B cell (primary cell): ENCODE data around the gene HDAC9. TPM values are rescaled to one million over a fixed set of nuclear protein-coding genes. Genes with fewer than 3 reads are reported as not detected.

Experiments used
- ATAC-seq: fragments of 200-7000 bp; cut with Tn5 transposase; one replicate; pipeline ENCODE4 v1.10.0; 2021; ENCODE audit warnings: low read depth, mild to moderate bottlenecking, moderate number of reproducible peaks, moderate library complexity
- CTCF ChIA-PET: fragments of 350-600 bp; sonication (Branson Sonifier 250); formaldehyde crosslinking; loops from one replicate; lab custom pipeline; 2021; ENCODE audit warnings: antibody characterized with exemption, inconsistent platforms; lab: Charles Lee
- POLR2A ChIA-PET: fragments of 350-600 bp; sonication (Branson Sonifier 250); formaldehyde crosslinking; loops from one replicate; lab custom pipeline; 2021; ENCODE audit warnings: antibody characterized with exemption; lab: Charles Lee
- DNase-seq: peaks from one replicate; pipeline ENCODE4 v3.0.0; 2013
- H2AFZ ChIP-seq: 2 replicates; pipeline ENCODE4 v1.6.1; 2012; ENCODE audit warnings: mild to moderate bottlenecking, low read depth, low read length; ENCODE audit not compliant: insufficient read depth, poor library complexity, severe bottlenecking
- H3K27ac ChIP-seq, 2 donors: 1 replicate in 1 of 2; 2 replicates in 1 of 2; pipeline ENCODE4 v1.5.1; 2012 to 2013; ENCODE audit warnings: low read length in 2 of 2, mild to moderate bottlenecking in 2 of 2, moderate library complexity in 1 of 2
- H3K27me3 ChIP-seq, 4 experiments: fragments of 200-600 bp in 1 of 4; sonication (generic) in 1 of 4; replicated peaks in 1 of 4; 1 replicate in 2 of 4; 2 replicates in 2 of 4; pipeline versions ENCODE4 v1.6.1 to v1.7.0; 2013 to 2016; ENCODE audit warnings: low read length in 3 of 4, mild to moderate bottlenecking in 2 of 4, mixed read lengths in 1 of 4, moderate library complexity in 1 of 4; ENCODE audit not compliant: insufficient read depth in 4 of 4, control insufficient read depth in 3 of 4; ENCODE audit errors: control extremely low read depth in 1 of 4
- H3K36me3 ChIP-seq, 2 experiments: replicated peaks in 1 of 2; 1 replicate in 1 of 2; 2 replicates in 1 of 2; pipeline versions ENCODE4 v1.6.1 to v1.7.1; 2013; ENCODE audit warnings: low read length in 1 of 2; ENCODE audit not compliant: insufficient read depth in 2 of 2, control insufficient read depth in 1 of 2; ENCODE audit errors: control extremely low read depth in 1 of 2, extremely low read depth in 1 of 2
- H3K4me1 ChIP-seq, 2 donors: fragments of 200-600 bp in 1 of 2; sonication (generic) in 1 of 2; 1 replicate in 1 of 2; 2 replicates in 1 of 2; pipeline versions ENCODE4 v1.5.1 to v1.6.1; 2013 to 2017; ENCODE audit warnings: low read length in 2 of 2; ENCODE audit not compliant: control insufficient read depth in 2 of 2, insufficient read depth in 2 of 2
- H3K4me2 ChIP-seq: replicated peaks from 2 replicates; pipeline ENCODE3; 2012; ENCODE audit warnings: mild to moderate bottlenecking, low read depth, low read length; ENCODE audit not compliant: poor library complexity, severe bottlenecking
- H3K4me3 ChIP-seq, 5 experiments: fragments of 200-600 bp in 1 of 5; sonication (generic) in 1 of 5; 1 replicate in 3 of 5; 2 replicates in 2 of 5; pipeline versions ENCODE4 v1.5.1 to v1.7.0; 2011 to 2016; ENCODE audit warnings: low read length in 4 of 5, mild to moderate bottlenecking in 4 of 5, low read depth in 2 of 5, control low read depth in 1 of 5, moderate library complexity in 1 of 5; ENCODE audit not compliant: insufficient read depth in 1 of 5; ENCODE audit errors: control extremely low read depth in 1 of 5, extremely low read depth in 1 of 5
- H3K79me2 ChIP-seq: fragments of 200-600 bp; sonication (generic); one replicate; pipeline ENCODE4 v1.6.0; 2016; ENCODE audit warnings: low read length; ENCODE audit not compliant: control insufficient read depth, insufficient read depth
- H3K9ac ChIP-seq: fragments of 200-600 bp; sonication (generic); 2 replicates; pipeline ENCODE4 v1.6.1; 2017; ENCODE audit warnings: mild to moderate bottlenecking, low read length, moderate library complexity
- H3K9me3 ChIP-seq, 3 donors: one replicate each; pipeline versions ENCODE4 v1.6.1 to v1.7.1; 2013; ENCODE audit warnings: low read length in 2 of 3; ENCODE audit not compliant: control insufficient read depth in 2 of 3, insufficient read depth in 1 of 3; ENCODE audit errors: control extremely low read depth in 1 of 3
- H4K20me1 ChIP-seq: 2 replicates; pipeline ENCODE4 v1.6.0; 2012; ENCODE audit warnings: mild to moderate bottlenecking, low read length; ENCODE audit not compliant: insufficient read depth, control insufficient read depth, poor library complexity, severe bottlenecking
- H3K27ac Mint-ChIP-seq: one replicate; pipeline ENCODE4 v1.8.0; 2021; ENCODE audit warnings: mixed read lengths
- H3K27me3 Mint-ChIP-seq: one replicate; pipeline ENCODE4 v1.8.0; 2021; ENCODE audit warnings: mixed read lengths
- H3K4me1 Mint-ChIP-seq: one replicate; pipeline ENCODE4 v1.8.0; 2021; ENCODE audit warnings: mixed read lengths
- H3K4me3 Mint-ChIP-seq: one replicate; pipeline ENCODE4 v1.8.0; 2021; ENCODE audit warnings: mixed read lengths
- H3K9me3 Mint-ChIP-seq: one replicate; pipeline ENCODE4 v1.8.0; 2022; ENCODE audit warnings: mixed read lengths; ENCODE audit not compliant: insufficient read depth
- EZH2 ChIP-seq: IDR thresholded peaks from 2 replicates; pipeline ENCODE4 v1.6.1; 2012; ENCODE audit warnings: borderline replicate concordance, low read depth, mild to moderate bottlenecking, moderate library complexity, low read length; ENCODE audit not compliant: insufficient read depth, poor library complexity, severe bottlenecking
- WGBS: methylation state at CpG from one replicate; pipeline ENCODE4 v1.1.5; 2013; ENCODE audit warnings: missing lambda C conversion rate; ENCODE audit not compliant: insufficient coverage; 5-methylcytosine and 5-hydroxymethylcytosine counted together
- intact Hi-C: fragments of 100-400 bp; cut with micrococcal nuclease; formaldehyde crosslinking; loops from one replicate; pipeline ENCODE4 v1.10.0; 2022
- polyA plus RNA-seq: library from polyadenylated mRNA; depleted of rRNA; stranded (reverse); fragments of >200 nt; gene quantifications from 2 replicates; pipeline ENCODE4 v1.2.3, GENCODE V29; 2012
- total RNA-seq, 2 donors: library from RNA; stranded (reverse); fragments of 120-200 nt in 1 of 2; gene quantifications; 1 replicate in 1 of 2; 2 replicates in 1 of 2; pipeline versions ENCODE4 v1.2.3 to v1.2.4, GENCODE V29; 2013 to 2022
- TF ChIP-seq, protein P1 (sequence below): fragments of 200-600 bp; IDR thresholded peaks from one replicate; pipeline ENCODE4 v1.8.0; 2022; ENCODE audit warnings: antibody characterized with exemption, mild to moderate bottlenecking

Gene HDAC9
- total and polyA plus RNA-seq, 2 donors (not counting 1 experiment from before 2014, with no cell fraction given) = 49.1 to 64.8 TPM

DNA sequence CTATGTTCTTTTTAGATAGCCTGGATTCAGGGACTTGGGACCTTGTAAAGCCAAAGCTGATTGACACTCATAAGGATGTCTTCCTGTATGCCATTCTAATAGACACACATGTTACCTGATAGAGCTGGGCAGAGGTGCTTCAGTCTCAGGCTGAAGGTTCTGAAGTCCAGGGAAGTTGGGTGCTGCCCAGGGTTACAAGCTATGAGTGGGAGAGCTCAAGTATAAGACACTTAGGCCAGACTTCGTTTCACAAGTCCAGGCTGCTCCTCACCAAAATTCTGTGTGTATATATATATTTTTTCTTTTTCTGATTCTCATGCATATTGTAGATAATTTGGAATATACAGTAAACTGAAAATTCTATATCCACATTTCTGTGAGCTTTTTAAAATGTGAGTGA is 144.2 kb downstream of the HDAC9 start:
- no peaks in the 10 kb centered on the region for H3K79me2 ChIP-seq
- H3K36me3 ChIP-seq = peaks cover 20 to 67% of the 10 kb centered on the region in 2 experiments
- H3K4me3 Mint-ChIP-seq = no peak overlapping the region
- ChIA-PET POLR2A (no interaction called here), CTCF (no interaction called here)
- H4K20me1 ChIP-seq = no peaks in the 10 kb centered on the region
- no peak overlapping the region for H3K9ac ChIP-seq
- no peak for TF ChIP-seq EZH2
- TF ChIP-seq, protein P1, sequence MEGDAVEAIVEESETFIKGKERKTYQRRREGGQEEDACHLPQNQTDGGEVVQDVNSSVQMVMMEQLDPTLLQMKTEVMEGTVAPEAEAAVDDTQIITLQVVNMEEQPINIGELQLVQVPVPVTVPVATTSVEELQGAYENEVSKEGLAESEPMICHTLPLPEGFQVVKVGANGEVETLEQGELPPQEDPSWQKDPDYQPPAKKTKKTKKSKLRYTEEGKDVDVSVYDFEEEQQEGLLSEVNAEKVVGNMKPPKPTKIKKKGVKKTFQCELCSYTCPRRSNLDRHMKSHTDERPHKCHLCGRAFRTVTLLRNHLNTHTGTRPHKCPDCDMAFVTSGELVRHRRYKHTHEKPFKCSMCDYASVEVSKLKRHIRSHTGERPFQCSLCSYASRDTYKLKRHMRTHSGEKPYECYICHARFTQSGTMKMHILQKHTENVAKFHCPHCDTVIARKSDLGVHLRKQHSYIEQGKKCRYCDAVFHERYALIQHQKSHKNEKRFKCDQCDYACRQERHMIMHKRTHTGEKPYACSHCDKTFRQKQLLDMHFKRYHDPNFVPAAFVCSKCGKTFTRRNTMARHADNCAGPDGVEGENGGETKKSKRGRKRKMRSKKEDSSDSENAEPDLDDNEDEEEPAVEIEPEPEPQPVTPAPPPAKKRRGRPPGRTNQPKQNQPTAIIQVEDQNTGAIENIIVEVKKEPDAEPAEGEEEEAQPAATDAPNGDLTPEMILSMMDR = no peak
- H3K4me1 ChIP-seq = no peaks in the 10 kb centered on the region
- no peak overlapping the region for H2AFZ ChIP-seq
- ATAC-seq = no peak
- H3K27ac Mint-ChIP-seq = peak overlapping the region; percentile 10
- H3K9me3 ChIP-seq = no peaks in the 10 kb centered on the region
- DNase-seq = no peak
- intact Hi-C loops = loop anchor here (10.0 kb wide), 1 partner anchor 1955 kb away; no protein-coding TSS in a partner anchor
- no peaks in the 10 kb centered on the region for H3K27me3 Mint-ChIP-seq
- H3K27ac ChIP-seq = no peak overlapping the region
- no CpG with 5 or more reads among the region's 1 CpG for WGBS
- H3K4me3 ChIP-seq = no peak overlapping the region
- H3K4me1 Mint-ChIP-seq = no peaks in the 10 kb centered on the region
- no peaks in the 10 kb centered on the region for H3K9me3 Mint-ChIP-seq
- H3K4me2 ChIP-seq = no peak overlapping the region
- H3K27me3 ChIP-seq = no peaks in the 10 kb centered on the region

DNA sequence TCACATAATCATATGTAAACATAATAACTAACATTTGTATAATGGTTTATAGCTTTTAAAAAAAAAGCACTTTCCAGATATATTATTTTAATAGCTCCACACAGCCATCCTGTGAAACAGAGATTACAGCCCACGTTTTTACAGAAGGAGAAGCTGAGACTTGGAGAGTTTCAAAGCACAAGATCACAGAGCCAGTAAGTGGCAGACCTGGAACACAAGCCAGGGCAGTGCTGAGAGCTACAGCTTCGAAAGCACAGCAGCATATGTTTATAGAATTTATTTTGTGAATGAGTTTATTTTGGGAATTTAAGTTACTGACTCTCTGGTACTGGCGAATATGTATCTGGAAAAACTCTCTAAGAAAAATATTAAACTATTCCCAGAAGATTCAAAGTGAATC is 149.4 kb downstream of the HDAC9 start:
- intact Hi-C loops = loop anchor here (10.0 kb wide), 1 partner anchor 1950 kb away; no protein-coding TSS in a partner anchor

More for the DNA sequence above, 149.4 kb downstream of the HDAC9 start:
- 71% methylated on average over 1 of the region's 3 CpGs for WGBS
- no peak overlapping the region for H3K4me3 ChIP-seq
- H3K27ac ChIP-seq = no peak overlapping the region
- DNase-seq (no peak), ATAC-seq (no peak)
- no peak overlapping the region for H2AFZ ChIP-seq
- TF ChIP-seq EZH2 = no peak
- TF ChIP-seq, protein P1 = no peak
- POLR2A ChIA-PET = no interaction called here
- peaks cover 23 to 75% of the 10 kb centered on the region in 2 experiments for H3K36me3 ChIP-seq
- H3K27me3 Mint-ChIP-seq = no peaks in the 10 kb centered on the region
- H3K9me3 Mint-ChIP-seq = no peaks in the 10 kb centered on the region
- no peaks in the 10 kb centered on the region for H3K4me1 Mint-ChIP-seq
- no peak overlapping the region for H3K9ac ChIP-seq
- no peaks in the 10 kb centered on the region for H4K20me1 ChIP-seq
- H3K79me2 ChIP-seq = no peaks in the 10 kb centered on the region
- H3K4me1 ChIP-seq = no peaks in the 10 kb centered on the region
- no peak overlapping the region for H3K27ac Mint-ChIP-seq
- H3K4me2 ChIP-seq = no peak overlapping the region
- no peaks in the 10 kb centered on the region for H3K27me3 ChIP-seq
- H3K9me3 ChIP-seq = no peaks in the 10 kb centered on the region
- CTCF ChIA-PET = interaction anchor here (2.2 kb wide), 1 partner anchor 20 kb away, joined by 9 read pairs; no protein-coding TSS in a partner anchor
- H3K4me3 Mint-ChIP-seq = no peak overlapping the region
